ENCODE results near the gene DCX.

DCX gene

DNA sequence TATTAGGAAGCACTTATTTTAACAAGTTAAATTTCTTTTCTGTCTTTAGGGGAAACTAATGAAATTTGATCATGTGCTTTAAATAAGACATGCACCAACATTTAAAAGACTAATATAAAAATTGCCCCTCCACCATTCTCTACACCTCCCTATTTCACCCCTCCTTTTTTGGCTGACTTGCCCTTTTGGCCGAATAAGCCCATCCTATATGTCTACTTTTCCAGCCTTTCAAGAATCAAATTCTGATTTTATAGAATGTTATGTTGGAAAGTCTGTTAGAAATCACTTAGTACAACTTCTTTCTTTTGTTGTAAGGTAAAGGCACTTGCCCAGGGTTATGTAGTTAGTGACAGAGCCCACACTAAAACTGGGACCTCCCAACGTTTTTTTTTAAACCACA, 143.5 kb downstream of the DCX start:
- Histone ChIP-seq H3K27me3 (ENCODE audit: control insufficient read depth, insufficient read depth, low read length) (peaks cover 22% of the 10 kb centered on the region; the same call in 1 of the 2 replicates), H3K27ac (ENCODE audit: low read depth, low read length) (no peak overlapping the region), H3K4me3 (ENCODE audit: low read depth, low read length) (no peak overlapping the region)

DNA sequence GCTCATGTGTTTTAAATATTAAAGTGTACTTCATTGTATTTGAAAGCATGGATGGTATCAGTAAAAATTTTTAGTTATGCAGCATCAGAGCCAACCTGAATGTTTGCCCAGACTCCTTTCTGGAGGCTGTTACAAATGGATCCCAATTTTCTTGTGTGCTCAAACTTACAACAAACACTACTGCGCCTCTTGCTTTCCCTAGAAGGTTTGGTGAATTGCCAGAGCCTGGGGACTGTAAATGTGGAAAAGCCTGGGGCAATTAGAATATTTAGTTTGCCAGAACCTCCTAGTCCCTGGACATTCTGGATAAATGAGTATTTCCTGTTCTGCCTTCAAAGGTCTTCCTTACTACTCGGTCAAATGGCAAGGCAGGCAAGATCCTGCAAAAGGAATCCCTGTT, 146.5 kb downstream of the DCX start:
- Histone ChIP-seq H3K27me3 (ENCODE audit: control insufficient read depth, insufficient read depth, low read length) (peaks cover 18% of the 10 kb centered on the region; the same call in 1 of the 2 replicates), H3K27ac (ENCODE audit: low read depth, low read length) (no peak overlapping the region), H3K9ac (ENCODE audit: low read length) (no peak overlapping the region), H3K9me3 (ENCODE audit: control insufficient read depth, insufficient read depth, low read depth, low read length) (no peaks in the 10 kb centered on the region), H3K4me3 (ENCODE audit: low read depth, low read length) (no peak overlapping the region), H3K36me3 (ENCODE audit: control insufficient read depth, insufficient read depth, low read length) (no peaks in the 10 kb centered on the region), H3K4me1 (ENCODE audit: control insufficient read depth, insufficient read depth, low read length) (peaks cover 8% of the 10 kb centered on the region)

More for the DNA sequence above, 143.5 kb downstream of the DCX start:
- Histone ChIP-seq H3K36me3 (ENCODE audit: control insufficient read depth, insufficient read depth, low read length) (no peaks in the 10 kb centered on the region), H3K9me3 (ENCODE audit: control insufficient read depth, insufficient read depth, low read depth, low read length) (no peaks in the 10 kb centered on the region), H3K9ac (ENCODE audit: low read length) (no peak overlapping the region), H3K4me1 (ENCODE audit: control insufficient read depth, insufficient read depth, low read length) (peaks cover 18% of the 10 kb centered on the region)

DNA sequence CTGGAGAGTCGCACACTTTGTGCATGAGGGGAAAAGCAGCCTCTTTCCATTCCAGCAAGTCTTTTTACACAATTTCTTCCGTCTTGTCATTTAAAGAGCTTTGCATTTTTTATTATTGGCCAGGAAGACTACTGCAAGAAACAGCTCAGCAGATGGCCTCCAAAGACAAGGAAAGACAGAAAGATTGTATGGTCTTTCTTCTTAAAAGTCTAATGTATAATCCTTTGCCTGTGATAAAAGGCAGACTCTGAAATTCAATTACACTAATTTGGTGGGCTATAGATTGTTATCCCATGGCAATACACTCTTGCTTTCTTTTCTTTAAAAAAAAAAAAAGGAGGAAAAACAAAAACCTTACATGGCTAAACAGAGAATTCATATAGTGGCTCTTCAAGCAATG, 147.6 kb downstream of the DCX start:
- H3K27ac ChIP-seq (ENCODE audit: low read depth, low read length) = no peak overlapping the region
- no peak overlapping the region for H3K9ac ChIP-seq (ENCODE audit: low read length)
- no peak overlapping the region for H3K4me3 ChIP-seq (ENCODE audit: low read depth, low read length)
- H3K36me3 ChIP-seq (ENCODE audit: control insufficient read depth, insufficient read depth, low read length) = no peaks in the 10 kb centered on the region
- no peaks in the 10 kb centered on the region for H3K4me1 ChIP-seq (ENCODE audit: control insufficient read depth, insufficient read depth, low read length)
- no peaks in the 10 kb centered on the region for H3K9me3 ChIP-seq (ENCODE audit: control insufficient read depth, insufficient read depth, low read depth, low read length)
- peaks cover 20% of the 10 kb centered on the region; the same call in 1 of the 2 replicates for H3K27me3 ChIP-seq (ENCODE audit: control insufficient read depth, insufficient read depth, low read length)

- no peaks in the 10 kb centered on the region for H3K4me1 ChIP-seq (ENCODE audit: control insufficient read depth, insufficient read depth, low read length)
- H3K27me3 ChIP-seq (ENCODE audit: control insufficient read depth, insufficient read depth, low read length) = peaks cover 10% of the 10 kb centered on the region; the same call in 1 of the 2 replicates
- H3K36me3 ChIP-seq (ENCODE audit: control insufficient read depth, insufficient read depth, low read length) = no peaks in the 10 kb centered on the region
- no peaks in the 10 kb centered on the region for H3K9me3 ChIP-seq (ENCODE audit: control insufficient read depth, insufficient read depth, low read depth, low read length)
- no peak overlapping the region for H3K4me3 ChIP-seq (ENCODE audit: low read depth, low read length)
- H3K27ac ChIP-seq (ENCODE audit: low read depth, low read length) = no peak overlapping the region
- no peak overlapping the region for H3K9ac ChIP-seq (ENCODE audit: low read length)
Observed at GRCh38 chrX:111262086-111262485, 149.9 kb downstream of the DCX start.

DNA sequence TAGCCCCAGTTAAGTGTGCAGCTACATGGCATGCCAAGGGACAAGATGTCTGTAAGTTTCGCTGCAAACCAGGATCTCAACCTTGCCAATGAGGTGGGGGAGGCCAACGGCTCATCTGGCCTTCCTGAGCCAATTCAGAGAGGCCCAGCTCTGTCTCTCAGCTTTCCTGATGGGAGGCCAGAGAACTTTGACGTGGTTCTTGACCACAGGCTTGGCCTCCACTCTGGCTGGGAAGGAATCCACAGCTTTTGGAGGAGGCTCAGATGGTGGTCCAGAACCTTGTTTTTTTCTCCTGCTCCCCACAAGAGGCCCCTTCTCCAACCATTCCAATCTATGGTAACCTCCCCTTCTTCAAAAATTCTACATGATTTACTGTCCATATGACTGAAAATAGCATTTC, 151.5 kb downstream of the DCX start:
- peaks cover 10% of the 10 kb centered on the region; the same call in 1 of the 2 replicates for H3K27me3 ChIP-seq (ENCODE audit: control insufficient read depth, insufficient read depth, low read length)

GRCh38 chrX:111259559-111259958, 152.4 kb downstream of the DCX start:
- Histone ChIP-seq H3K9ac (ENCODE audit: low read length) (no peak overlapping the region), H3K36me3 (ENCODE audit: control insufficient read depth, insufficient read depth, low read length) (no peaks in the 10 kb centered on the region), H3K27me3 (ENCODE audit: control insufficient read depth, insufficient read depth, low read length) (peaks cover 10% of the 10 kb centered on the region; the same call in 1 of the 2 replicates), H3K27ac (ENCODE audit: low read depth, low read length) (no peak overlapping the region), H3K4me3 (ENCODE audit: low read depth, low read length) (no peak overlapping the region), H3K9me3 (ENCODE audit: control insufficient read depth, insufficient read depth, low read depth, low read length) (no peaks in the 10 kb centered on the region), H3K4me1 (ENCODE audit: control insufficient read depth, insufficient read depth, low read length) (peaks cover 9% of the 10 kb centered on the region; the same call in 1 of the 2 replicates)

More for the DNA sequence above, 151.5 kb downstream of the DCX start:
- H3K27ac ChIP-seq (ENCODE audit: low read depth, low read length) = no peak overlapping the region
- no peak overlapping the region for H3K4me3 ChIP-seq (ENCODE audit: low read depth, low read length)
- H3K36me3 ChIP-seq (ENCODE audit: control insufficient read depth, insufficient read depth, low read length) = no peaks in the 10 kb centered on the region
- H3K4me1 ChIP-seq (ENCODE audit: control insufficient read depth, insufficient read depth, low read length) = peaks cover 3% of the 10 kb centered on the region; the same call in 1 of the 2 replicates
- no peaks in the 10 kb centered on the region for H3K9me3 ChIP-seq (ENCODE audit: control insufficient read depth, insufficient read depth, low read depth, low read length)
- no peak overlapping the region for H3K9ac ChIP-seq (ENCODE audit: low read length)

GRCh38 chrX:111257733-111258132, 154.3 kb downstream of the DCX start:
- H3K4me3 ChIP-seq (ENCODE audit: low read depth, low read length) = no peak overlapping the region
- peaks cover 10% of the 10 kb centered on the region; the same call in 1 of the 2 replicates for H3K27me3 ChIP-seq (ENCODE audit: control insufficient read depth, insufficient read depth, low read length)
- no peaks in the 10 kb centered on the region for H3K9me3 ChIP-seq (ENCODE audit: control insufficient read depth, insufficient read depth, low read depth, low read length)
- no peak overlapping the region for H3K9ac ChIP-seq (ENCODE audit: low read length)
- H3K4me1 ChIP-seq (ENCODE audit: control insufficient read depth, insufficient read depth, low read length) = peaks cover 9% of the 10 kb centered on the region; the same call in 1 of the 2 replicates
- no peaks in the 10 kb centered on the region for H3K36me3 ChIP-seq (ENCODE audit: control insufficient read depth, insufficient read depth, low read length)
- no peak overlapping the region for H3K27ac ChIP-seq (ENCODE audit: low read depth, low read length)

DNA sequence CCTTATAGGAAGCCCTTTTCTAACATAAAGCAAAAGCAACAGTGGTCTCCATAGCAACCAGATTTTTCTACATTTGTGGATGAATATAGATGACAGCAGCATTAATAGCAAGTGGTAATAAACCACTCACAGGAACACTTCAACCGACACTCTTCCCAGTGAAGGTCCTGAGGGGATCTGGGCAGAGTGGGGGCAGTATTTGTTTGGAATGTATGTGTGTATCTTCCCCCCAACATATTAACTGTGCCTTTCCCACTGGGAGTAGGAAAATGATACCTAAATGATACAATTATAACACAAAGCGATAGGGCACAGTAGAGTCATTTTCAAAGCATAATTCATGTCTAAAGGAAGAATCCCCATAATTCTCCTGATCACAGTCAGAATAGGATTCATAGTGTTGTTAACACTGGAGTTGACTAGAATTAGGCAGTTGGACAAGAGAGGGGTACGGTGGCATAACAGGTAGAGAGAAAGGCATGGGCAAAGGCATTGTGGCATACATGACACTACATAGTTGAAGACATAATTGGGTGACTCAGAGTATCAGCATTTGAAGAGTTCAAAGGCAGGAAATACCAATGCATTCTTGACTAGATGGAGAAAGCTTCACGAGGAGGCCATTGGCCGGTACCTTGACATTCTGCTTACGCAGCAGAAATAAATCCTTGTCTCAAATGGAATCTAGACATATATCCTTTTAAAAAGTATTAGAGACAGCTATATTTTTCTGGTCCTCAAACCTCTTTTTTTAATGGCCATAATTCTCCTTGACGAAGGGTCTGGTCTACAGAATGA, 156.9 kb downstream of the DCX start:
- Histone ChIP-seq H3K9ac (ENCODE audit: low read length) (no peak overlapping the region), H3K27ac (ENCODE audit: low read depth, low read length) (no peak overlapping the region; the same call in 1 of the 2 replicates), H3K9me3 (ENCODE audit: control insufficient read depth, insufficient read depth, low read depth, low read length) (no peaks in the 10 kb centered on the region), H3K4me3 (ENCODE audit: low read depth, low read length) (no peak overlapping the region), H3K27me3 (ENCODE audit: control insufficient read depth, insufficient read depth, low read length) (peaks cover 6% of the 10 kb centered on the region; the same call in 1 of the 2 replicates), H3K36me3 (ENCODE audit: control insufficient read depth, insufficient read depth, low read length) (no peaks in the 10 kb centered on the region), H3K4me1 (ENCODE audit: control insufficient read depth, insufficient read depth, low read length) (peaks cover 9% of the 10 kb centered on the region; the same call in 1 of the 2 replicates)

DNA sequence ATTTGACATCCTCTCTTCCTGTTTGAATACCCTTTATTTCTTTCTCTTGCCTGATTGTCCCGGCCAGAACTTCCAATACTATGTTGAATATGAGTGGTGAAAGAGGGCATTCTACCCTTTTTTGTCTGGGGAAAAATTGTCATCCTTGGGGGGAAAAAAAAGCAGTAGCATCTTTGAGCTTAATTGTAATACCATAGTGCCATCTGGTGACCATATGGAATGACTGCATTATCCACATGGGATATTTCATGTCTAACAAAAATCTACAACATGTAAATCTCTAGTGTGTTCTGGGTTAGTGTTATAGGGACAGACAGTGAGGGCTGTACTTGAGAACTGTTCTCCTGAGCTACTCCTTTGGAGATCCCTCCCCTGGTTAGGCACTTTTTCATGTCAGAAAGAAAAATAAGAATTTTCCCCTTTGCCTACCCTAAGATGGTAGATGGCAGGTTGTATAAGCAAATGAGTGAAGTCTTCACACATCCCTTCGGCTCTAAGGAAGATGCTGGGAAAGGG, 167.7 kb downstream of the DCX start:
- Histone ChIP-seq H3K27me3 (ENCODE audit: control insufficient read depth, insufficient read depth, low read length) (peaks cover 32% of the 10 kb centered on the region; the same call in 1 of the 2 replicates), H3K27ac (ENCODE audit: low read depth, low read length) (no peak overlapping the region), H3K9ac (ENCODE audit: low read length) (no peak overlapping the region), H3K4me1 (ENCODE audit: control insufficient read depth, insufficient read depth, low read length) (no peaks in the 10 kb centered on the region), H3K4me3 (ENCODE audit: low read depth, low read length) (no peak overlapping the region), H3K36me3 (ENCODE audit: control insufficient read depth, insufficient read depth, low read length) (no peaks in the 10 kb centered on the region), H3K9me3 (ENCODE audit: control insufficient read depth, insufficient read depth, low read depth, low read length) (no peaks in the 10 kb centered on the region)

All from HUES6 (cell line).